GM08714 (cell line): Measurements from ENCODE around the gene LRRC28.
A peak's percentile ranks its signal among the peaks of the same experiment; 100 is the strongest.

Source experiments
- H3K4me3 ChIP-seq: fragments of 200-500 bp; sonication (Bioruptor generic); 2 replicates; pipeline ENCODE4 v1.5.1; 2014; ENCODE audit warnings: mild to moderate bottlenecking, low read length, inconsistent platforms
- ZNF274 ChIP-seq: IDR thresholded peaks from 2 replicates; pipeline ENCODE4 v1.6.1; 2012; ENCODE audit warnings: mild to moderate bottlenecking, low read depth, low read length

The LRRC28 gene

DNA sequence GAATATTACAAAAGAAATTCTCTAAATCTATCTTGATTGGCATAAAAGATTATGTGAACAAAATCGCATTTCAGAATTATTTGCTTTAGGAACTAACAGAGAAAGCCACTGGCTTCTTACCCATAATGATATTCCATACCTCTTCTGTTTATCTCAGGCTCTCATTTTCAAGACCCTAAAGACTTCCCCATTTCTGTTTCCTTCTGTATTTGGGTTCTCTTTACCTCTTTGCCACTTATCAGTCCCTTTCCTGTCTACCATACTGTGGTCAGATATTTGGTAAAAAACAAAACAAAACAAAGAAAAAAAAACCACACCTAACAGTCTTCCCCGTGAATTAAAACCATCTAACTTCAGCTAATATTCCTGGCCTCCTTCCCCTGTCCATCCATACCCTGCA is 108.5 kb downstream of the LRRC28 start:
- TF ChIP-seq ZNF274, result no peak
- no peak overlapping the region for H3K4me3 ChIP-seq

DNA sequence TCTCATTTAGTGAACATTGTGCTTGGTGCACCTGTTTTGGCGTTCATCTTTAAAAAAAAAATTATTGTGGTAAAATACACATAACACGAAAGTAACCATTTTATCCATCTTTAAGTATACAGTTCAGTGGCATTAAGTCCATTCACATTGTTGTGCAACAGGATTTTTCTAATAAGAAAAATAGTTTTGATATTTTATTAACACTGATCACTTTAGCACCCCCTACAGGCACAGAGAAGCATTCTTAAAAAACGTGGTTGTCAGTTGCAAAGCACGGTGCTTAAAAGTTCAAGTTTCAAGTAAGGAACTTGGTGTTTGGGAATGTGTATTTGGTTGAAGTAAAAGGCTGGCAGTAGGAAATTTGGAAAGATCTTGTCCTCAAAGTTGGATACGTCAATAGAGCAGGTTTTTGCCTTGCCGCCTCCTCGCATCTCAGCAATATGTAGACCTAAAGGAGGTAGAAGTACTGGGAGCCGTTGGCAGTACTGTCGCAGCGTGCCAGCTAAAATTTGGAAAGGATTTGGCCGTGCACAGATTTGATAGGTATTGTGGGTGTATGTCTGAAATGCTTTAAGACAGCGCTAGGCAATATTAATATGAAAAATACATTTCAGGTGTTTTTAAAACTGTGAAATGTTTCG is 110.4 kb downstream of the LRRC28 start:
- H3K4me3 ChIP-seq, result no peak overlapping the region
- TF ChIP-seq ZNF274, result no peak

GRCh38 chr15:99365242-99365641 is 114.0 kb downstream of the LRRC28 start:
- no peak overlapping the region for H3K4me3 ChIP-seq

DNA sequence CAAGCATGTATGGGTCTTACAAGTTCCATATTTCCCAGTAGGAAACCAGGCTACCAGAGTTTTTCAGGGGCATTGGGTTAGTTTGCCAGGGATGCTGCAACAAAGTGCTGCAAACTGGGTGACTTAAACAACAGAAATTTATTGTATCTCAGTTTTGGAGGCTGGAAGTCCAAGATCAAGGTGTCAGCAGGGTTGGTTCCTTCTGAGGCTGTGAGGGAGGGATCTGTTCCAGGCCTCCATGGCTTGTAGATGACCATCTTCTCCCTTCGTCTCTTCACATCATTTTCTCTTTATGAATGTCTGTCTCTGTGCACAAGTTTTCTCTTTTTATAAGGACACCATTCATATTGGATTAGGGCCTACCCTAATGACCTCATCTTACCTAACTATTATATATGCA is 114.7 kb downstream of the LRRC28 start:
- TF ChIP-seq ZNF274, result no peak
- peak overlapping the region; percentile 29; the same call in 1 of the 2 replicates for H3K4me3 ChIP-seq

More at GRCh38 chr15:99365242-99365641, 114.0 kb downstream of the LRRC28 start:
- TF ChIP-seq ZNF274, result no peak

- TF ChIP-seq ZNF274, result no peak
- no peak overlapping the region for H3K4me3 ChIP-seq
These were observed 117.5 kb downstream of the LRRC28 start for GRCh38 chr15:99368743-99369142.

DNA sequence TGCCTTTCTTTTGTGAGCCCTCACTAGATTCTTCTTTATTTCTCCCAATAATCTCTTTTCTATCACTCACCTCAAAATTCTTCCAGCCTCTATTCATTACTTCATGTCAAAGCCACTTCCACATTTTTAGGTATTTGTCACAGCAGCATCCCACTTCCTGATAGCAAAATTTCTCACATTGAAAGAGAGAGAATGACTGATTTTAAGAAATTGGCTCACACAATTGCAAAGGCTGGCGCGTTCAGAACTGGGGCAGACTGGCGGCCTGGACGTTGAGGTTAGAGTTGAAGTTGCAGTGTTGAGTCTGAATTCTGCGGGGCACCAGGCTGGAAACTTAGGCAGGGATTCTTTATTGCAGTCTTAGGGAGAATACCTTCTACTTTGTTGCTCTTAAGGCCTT is 117.9 kb downstream of the LRRC28 start:
- no peak for TF ChIP-seq ZNF274
- no peak overlapping the region for H3K4me3 ChIP-seq

GRCh38 chr15:99371180-99372103 is 120.2 kb downstream of the LRRC28 start:
- H3K4me3 ChIP-seq, result no peak overlapping the region
- no peak for TF ChIP-seq ZNF274

GRCh38 chr15:99385005-99385669 is 133.9 kb downstream of the LRRC28 start:
- H3K4me3 ChIP-seq, result no peak overlapping the region
- TF ChIP-seq ZNF274, result no peak

- no peak for TF ChIP-seq ZNF274
- H3K4me3 ChIP-seq, result no peak overlapping the region
These were observed 134.6 kb downstream of the LRRC28 start for GRCh38 chr15:99385865-99386264.

DNA sequence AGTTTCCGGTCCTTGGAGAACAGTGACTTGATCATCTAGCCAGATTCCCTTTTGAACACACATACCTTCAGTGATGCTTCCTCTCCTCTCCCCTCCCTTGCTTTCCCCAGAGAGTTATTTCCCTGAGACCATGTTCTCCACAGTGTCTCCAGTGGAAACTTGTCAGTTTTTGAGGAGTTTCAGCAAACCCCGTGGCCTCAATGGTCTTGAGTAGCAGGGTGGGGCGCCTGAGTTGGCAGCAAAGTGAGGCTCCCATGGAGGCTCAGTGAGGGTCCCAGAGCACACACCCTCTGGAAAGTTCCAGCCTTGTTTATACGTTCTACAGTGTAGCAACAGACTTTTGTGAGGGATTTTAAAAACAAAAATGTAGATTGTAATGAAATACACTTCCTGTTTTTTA is 135.1 kb downstream of the LRRC28 start:
- no peak overlapping the region for H3K4me3 ChIP-seq
- TF ChIP-seq ZNF274, result no peak

DNA sequence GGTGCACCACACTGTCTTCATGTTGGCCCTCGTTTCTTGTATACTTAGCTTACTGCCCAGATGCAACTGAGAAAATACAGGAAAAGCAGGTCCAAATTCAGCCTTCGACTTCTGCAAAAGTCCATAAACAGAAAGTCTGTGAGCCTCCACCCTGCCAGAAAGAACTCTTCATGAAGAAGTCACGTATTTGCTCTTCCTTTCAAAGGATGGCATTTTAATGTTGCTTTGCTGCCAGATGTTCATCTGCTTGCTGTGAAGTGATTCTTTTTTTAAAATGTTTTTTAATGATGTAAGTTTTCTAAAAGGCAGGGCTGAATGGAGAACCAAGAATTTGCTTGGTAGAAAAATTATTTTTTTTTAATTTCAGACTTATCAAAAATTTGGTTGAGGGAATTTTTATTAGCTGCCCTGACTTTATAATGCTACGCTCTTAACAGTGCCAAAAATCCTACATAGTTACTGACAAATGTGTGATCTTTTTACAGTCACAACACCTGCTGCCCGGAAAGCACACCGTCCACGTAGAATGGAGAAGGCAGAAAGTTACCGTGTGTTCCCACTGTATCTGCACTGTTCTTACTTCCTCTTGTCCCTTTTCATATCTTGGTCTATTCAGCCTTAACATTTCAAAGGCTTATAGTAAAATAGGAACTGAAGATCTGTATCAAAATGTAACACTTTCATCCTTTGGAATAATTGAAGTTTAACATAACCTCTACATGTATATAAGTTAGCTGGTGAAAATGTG is 136.3 kb downstream of the LRRC28 start:
- H3K4me3 ChIP-seq, result no peak overlapping the region
- TF ChIP-seq ZNF274, result no peak

- no peak for TF ChIP-seq ZNF274
- H3K4me3 ChIP-seq, result no peak overlapping the region
These were observed 139.4 kb downstream of the LRRC28 start for GRCh38 chr15:99390667-99391066.

DNA sequence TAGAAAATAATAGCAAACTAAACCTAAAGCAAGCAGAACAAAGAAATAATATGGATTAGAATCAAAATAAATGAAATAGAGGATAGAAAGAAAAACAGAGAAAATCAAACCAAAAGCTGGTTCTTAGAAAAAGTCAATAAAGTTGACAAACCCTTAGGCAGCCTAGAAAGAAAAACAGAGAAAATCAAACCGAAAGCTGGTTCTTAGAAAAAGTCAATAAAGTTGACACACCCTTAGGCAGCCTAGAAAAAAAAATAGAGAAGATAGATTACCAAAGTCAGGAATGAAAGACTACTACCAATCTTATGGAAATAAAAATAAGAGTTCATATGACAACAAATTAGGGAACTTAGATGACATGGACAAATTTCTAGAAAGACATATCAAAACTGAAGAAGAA is 142.4 kb downstream of the LRRC28 start:
- TF ChIP-seq ZNF274, result no peak

GRCh38 chr15:99396375-99396774 is 145.1 kb downstream of the LRRC28 start:
- no peak for TF ChIP-seq ZNF274
- H3K4me3 ChIP-seq, result no peak overlapping the region

More for the DNA sequence above, 142.4 kb downstream of the LRRC28 start:
- H3K4me3 ChIP-seq, result no peak overlapping the region
